ENCODE results near the gene GALNT8. TPM values are rescaled to one million over a fixed set of nuclear protein-coding genes. Genes with fewer than 3 reads are reported as not detected.

GALNT8 gene
- total RNA-seq, 1 experiment from 2014 or later, result not detected

GRCh38 chr12:4819654-4820053 lies 99.5 kb downstream of the GALNT8 start:
- no TSS peak for BruUV-seq (replicated peaks)
- Histone ChIP-seq H3K9me3 (ENCODE audit: low read length) (no peaks in the 10 kb centered on the region), H4K20me1 (ENCODE audit: low read length) (no peaks in the 10 kb centered on the region), H3F3A (ENCODE audit: low read length, unreplicated experiment) (no peaks in the 10 kb centered on the region), H3K4me3 (ENCODE audit: low read length) (no peak overlapping the region), H3K9ac (ENCODE audit: low read length) (no peak overlapping the region), H3K79me2 (ENCODE audit: low read length) (no peaks in the 10 kb centered on the region), H3K27ac (ENCODE audit: low read length) (no peak overlapping the region), H3K27me3 (ENCODE audit: low read length) (peaks cover 14% of the 10 kb centered on the region), H3K4me2 (ENCODE audit: low read length) (no peak overlapping the region), H2AFZ (ENCODE audit: low read length) (no peak overlapping the region), H3K4me1 (ENCODE audit: insufficient read depth, low read length) (no peaks in the 10 kb centered on the region), H3K36me3 (ENCODE audit: low read depth, low read length) (no peaks in the 10 kb centered on the region), H3K9me2 (replicated peaks; ENCODE audit: low read length) (no peaks in the 10 kb centered on the region)
- TF ChIP-seq EZH2 (IDR thresholded peaks at IDR 0.05; ENCODE audit: low read length, unreplicated experiment) (no peak), EZH2phosphoT487 (IDR thresholded peaks at IDR 0.05; ENCODE audit: borderline replicate concordance, low read length) (no peak)
- TF ChIP-seq, protein P1, sequence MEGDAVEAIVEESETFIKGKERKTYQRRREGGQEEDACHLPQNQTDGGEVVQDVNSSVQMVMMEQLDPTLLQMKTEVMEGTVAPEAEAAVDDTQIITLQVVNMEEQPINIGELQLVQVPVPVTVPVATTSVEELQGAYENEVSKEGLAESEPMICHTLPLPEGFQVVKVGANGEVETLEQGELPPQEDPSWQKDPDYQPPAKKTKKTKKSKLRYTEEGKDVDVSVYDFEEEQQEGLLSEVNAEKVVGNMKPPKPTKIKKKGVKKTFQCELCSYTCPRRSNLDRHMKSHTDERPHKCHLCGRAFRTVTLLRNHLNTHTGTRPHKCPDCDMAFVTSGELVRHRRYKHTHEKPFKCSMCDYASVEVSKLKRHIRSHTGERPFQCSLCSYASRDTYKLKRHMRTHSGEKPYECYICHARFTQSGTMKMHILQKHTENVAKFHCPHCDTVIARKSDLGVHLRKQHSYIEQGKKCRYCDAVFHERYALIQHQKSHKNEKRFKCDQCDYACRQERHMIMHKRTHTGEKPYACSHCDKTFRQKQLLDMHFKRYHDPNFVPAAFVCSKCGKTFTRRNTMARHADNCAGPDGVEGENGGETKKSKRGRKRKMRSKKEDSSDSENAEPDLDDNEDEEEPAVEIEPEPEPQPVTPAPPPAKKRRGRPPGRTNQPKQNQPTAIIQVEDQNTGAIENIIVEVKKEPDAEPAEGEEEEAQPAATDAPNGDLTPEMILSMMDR (conservative IDR thresholded peaks at IDR 0.05; ENCODE audit: low read depth, low read length), result no peak
- DNase-seq (no peak), ATAC-seq (no peak)
- intact Hi-C loops (cut with micrococcal nuclease), result no loop called here
- ChIA-PET POLR2A (ENCODE audit: unreplicated experiment) (no interaction called here), CTCF (no interaction called here)

DNA sequence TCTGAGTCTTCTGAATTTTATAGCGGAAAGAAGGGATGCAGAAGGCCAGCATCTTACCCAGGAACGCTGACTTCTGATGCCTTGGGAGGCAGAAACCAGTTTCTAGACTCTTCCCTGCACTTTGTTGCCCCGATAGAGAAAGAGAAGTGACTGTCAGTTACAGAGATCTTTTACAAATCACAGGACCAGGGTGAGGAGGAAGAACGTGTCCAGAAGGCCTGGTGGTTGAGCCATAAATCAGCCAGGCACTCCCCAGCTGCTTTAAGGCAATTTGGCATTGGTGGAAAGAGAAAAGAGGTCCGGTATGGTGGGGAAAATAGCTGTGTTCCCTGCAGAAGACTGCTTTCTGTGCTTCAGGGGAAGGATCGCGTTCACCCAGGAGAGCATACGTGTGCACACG lies 100.8 kb downstream of the GALNT8 start:
- Histone ChIP-seq H3K9me2 (replicated peaks; ENCODE audit: low read length) (no peaks in the 10 kb centered on the region), H2AFZ (ENCODE audit: low read length) (no peak overlapping the region), H3F3A (ENCODE audit: low read length, unreplicated experiment) (no peaks in the 10 kb centered on the region), H3K27ac (ENCODE audit: low read length) (no peak overlapping the region), H3K79me2 (ENCODE audit: low read length) (no peaks in the 10 kb centered on the region), H3K4me1 (ENCODE audit: insufficient read depth, low read length) (no peaks in the 10 kb centered on the region), H4K20me1 (ENCODE audit: low read length) (no peaks in the 10 kb centered on the region), H3K4me3 (ENCODE audit: low read length) (no peak overlapping the region), H3K9ac (ENCODE audit: low read length) (no peak overlapping the region), H3K36me3 (ENCODE audit: low read depth, low read length) (no peaks in the 10 kb centered on the region), H3K4me2 (ENCODE audit: low read length) (no peak overlapping the region), H3K9me3 (ENCODE audit: low read length) (no peaks in the 10 kb centered on the region), H3K27me3 (ENCODE audit: low read length) (peaks cover 17% of the 10 kb centered on the region)
- no peak for TF ChIP-seq EZH2 (IDR thresholded peaks at IDR 0.05; ENCODE audit: low read length, unreplicated experiment)
- TF ChIP-seq, protein P1 (conservative IDR thresholded peaks at IDR 0.05; ENCODE audit: low read depth, low read length), result no peak
- TF ChIP-seq EZH2phosphoT487 (IDR thresholded peaks at IDR 0.05; ENCODE audit: borderline replicate concordance, low read length), result no peak
- DNase-seq (no peak), ATAC-seq (no peak)
- ChIA-PET CTCF (no interaction called here), POLR2A (ENCODE audit: unreplicated experiment) (no interaction called here)
- intact Hi-C loops (cut with micrococcal nuclease), result no loop called here
- BruUV-seq (replicated peaks), result no TSS peak

Other genes starting within 250 kb of the GALNT8 start
- gene RAD51AP1, start 181.5 kb upstream of the GALNT8 start, total RNA-seq (2014; rRNA removed), result 15.9 and 24.7 TPM in 2 replicates
- gene DYRK4, start 158.2 kb upstream of the GALNT8 start, total RNA-seq (2014; rRNA removed), result 49.4 and 58.6 TPM in 2 replicates
- 1.1 and 1.9 TPM in 2 replicates for gene AKAP3, start 71.3 kb upstream of the GALNT8 start, total RNA-seq (2014; rRNA removed)
- gene NDUFA9, start 71.3 kb upstream of the GALNT8 start, total RNA-seq (2014; rRNA removed), result 41.9 and 71.5 TPM in 2 replicates
- not detected in 2 replicates for gene KCNA1, start 189.5 kb downstream of the GALNT8 start, total RNA-seq (2014; rRNA removed)

Measured in PC-3 (cell line).